ENCODE results near the gene AIRE. TPM values are rescaled to one million over a fixed set of nuclear protein-coding genes. Genes with fewer than 3 reads are reported as not detected.

Gene AIRE
- total and polyA plus RNA-seq, 2 donors (not counting 1 experiment from before 2014, with no cell fraction given), result not detected

DNA sequence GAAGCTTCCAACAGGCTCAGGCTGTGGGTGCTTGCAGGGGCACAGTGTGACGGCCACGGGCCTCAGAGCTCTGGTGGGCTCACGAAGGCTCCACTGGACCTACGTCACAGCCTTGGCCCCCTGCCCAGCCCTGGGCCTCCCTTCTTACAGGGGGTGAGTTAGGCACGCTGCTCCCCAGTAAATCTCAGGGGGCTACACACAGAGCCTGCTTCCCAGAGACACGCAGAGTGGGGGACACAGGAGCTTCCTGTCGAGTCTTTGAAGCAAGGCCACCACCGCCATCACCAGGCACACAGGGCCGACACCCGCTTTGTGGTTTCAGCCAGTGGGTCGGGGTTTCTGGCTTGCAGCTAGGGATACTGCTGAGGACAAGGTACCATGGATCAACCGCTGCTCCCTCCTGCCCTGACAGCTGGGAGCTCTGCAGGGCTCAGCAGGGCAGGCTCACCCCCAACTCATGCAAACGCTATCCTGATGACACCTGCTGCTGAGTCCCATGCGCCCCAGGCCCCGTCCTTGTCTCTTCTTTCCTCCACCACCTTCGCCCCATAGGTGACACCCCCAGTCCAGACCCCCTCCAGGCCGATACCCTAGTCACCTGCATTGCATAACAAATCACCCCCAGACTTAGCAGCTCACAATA is 59.0 kb downstream of the AIRE start:
- no peak overlapping the region for H3K4me2 ChIP-seq (ENCODE audit: extremely low read depth, insufficient read depth, low read length)
- H3K27ac ChIP-seq (ENCODE audit: insufficient read depth, low read length), result no peak overlapping the region
- no peaks in the 10 kb centered on the region for H4K20me1 ChIP-seq (ENCODE audit: control insufficient read depth, extremely low read depth, insufficient read depth, low read length)
- no peak for DNase-seq (ENCODE audit: low read depth in 2 of 2)
- H3K9ac ChIP-seq (ENCODE audit: insufficient read depth, low read length), result no peak overlapping the region
- no peak for TF ChIP-seq EZH2 (IDR thresholded peaks at IDR 0.05; ENCODE audit: low read length, missing control alignments)
- TF ChIP-seq CTCF (conservative IDR thresholded peaks at IDR 0.05 in 1 of 2, IDR thresholded peaks at IDR 0.05 in 1 of 2; ENCODE audit: low read depth in 1 of 2, low read length in 2 of 2), result no peak
- no peaks in the 10 kb centered on the region for H3K9me3 ChIP-seq (ENCODE audit: control insufficient read depth, insufficient read depth, low read depth, low read length)
- no peak overlapping the region for H3K4me3 ChIP-seq (replicated peaks in 1 of 4; ENCODE audit: control extremely low read depth in 1 of 4, insufficient read depth in 1 of 4, low read depth in 3 of 4, low read length in 4 of 4)
- no peaks in the 10 kb centered on the region for H3K36me3 ChIP-seq (ENCODE audit: control insufficient read depth, insufficient read depth, low read length)
- H3K79me2 ChIP-seq (ENCODE audit: control insufficient read depth, insufficient read depth, low read length), result no peaks in the 10 kb centered on the region
- H2AFZ ChIP-seq (ENCODE audit: low read length), result no peak overlapping the region
- peaks cover 3% of the 10 kb centered on the region for H3K27me3 ChIP-seq (ENCODE audit: control insufficient read depth, insufficient read depth, low read length)
- H3K4me1 ChIP-seq (ENCODE audit: control insufficient read depth, extremely low read depth, insufficient read depth, low read length), result peaks cover 4% of the 10 kb centered on the region

- Histone ChIP-seq H3K27ac (ENCODE audit: insufficient read depth, low read length) (no peak overlapping the region), H3K9ac (ENCODE audit: insufficient read depth, low read length) (no peak overlapping the region), H3K79me2 (ENCODE audit: control insufficient read depth, insufficient read depth, low read length) (no peaks in the 10 kb centered on the region), H2AFZ (ENCODE audit: low read length) (no peak overlapping the region), H3K27me3 (ENCODE audit: control insufficient read depth, insufficient read depth, low read length) (peaks cover 3% of the 10 kb centered on the region), H3K4me3 (replicated peaks in 1 of 4; ENCODE audit: control extremely low read depth in 1 of 4, insufficient read depth in 1 of 4, low read depth in 3 of 4, low read length in 4 of 4) (no peak overlapping the region), H4K20me1 (ENCODE audit: control insufficient read depth, extremely low read depth, insufficient read depth, low read length) (no peaks in the 10 kb centered on the region), H3K9me3 (ENCODE audit: control insufficient read depth, insufficient read depth, low read depth, low read length) (no peaks in the 10 kb centered on the region), H3K4me2 (ENCODE audit: extremely low read depth, insufficient read depth, low read length) (no peak overlapping the region), H3K36me3 (ENCODE audit: control insufficient read depth, insufficient read depth, low read length) (no peaks in the 10 kb centered on the region), H3K4me1 (ENCODE audit: control insufficient read depth, extremely low read depth, insufficient read depth, low read length) (no peaks in the 10 kb centered on the region)
- no peak for TF ChIP-seq EZH2 (IDR thresholded peaks at IDR 0.05; ENCODE audit: low read length, missing control alignments)
- TF ChIP-seq CTCF (conservative IDR thresholded peaks at IDR 0.05 in 1 of 2, IDR thresholded peaks at IDR 0.05 in 1 of 2; ENCODE audit: low read depth in 1 of 2, low read length in 2 of 2), result no peak
- DNase-seq (ENCODE audit: low read depth in 2 of 2), result no peak
These were observed 59.8 kb downstream of the AIRE start for GRCh38 chr21:44345495-44345894.

GRCh38 chr21:44347911-44348451 is 62.3 kb downstream of the AIRE start:
- H3K36me3 ChIP-seq (ENCODE audit: control insufficient read depth, insufficient read depth, low read length), result no peaks in the 10 kb centered on the region
- H4K20me1 ChIP-seq (ENCODE audit: control insufficient read depth, extremely low read depth, insufficient read depth, low read length), result no peaks in the 10 kb centered on the region
- H3K79me2 ChIP-seq (ENCODE audit: control insufficient read depth, insufficient read depth, low read length), result no peaks in the 10 kb centered on the region
- H3K4me2 ChIP-seq (ENCODE audit: extremely low read depth, insufficient read depth, low read length), result no peak overlapping the region
- no peaks in the 10 kb centered on the region for H3K9me3 ChIP-seq (ENCODE audit: control insufficient read depth, insufficient read depth, low read depth, low read length)
- no peak overlapping the region for H3K27ac ChIP-seq (ENCODE audit: insufficient read depth, low read length)
- H3K9ac ChIP-seq (ENCODE audit: insufficient read depth, low read length), result no peak overlapping the region
- TF ChIP-seq EZH2 (IDR thresholded peaks at IDR 0.05; ENCODE audit: low read length, missing control alignments), result no peak
- no peak for TF ChIP-seq CTCF (conservative IDR thresholded peaks at IDR 0.05 in 1 of 2, IDR thresholded peaks at IDR 0.05 in 1 of 2; ENCODE audit: low read depth in 1 of 2, low read length in 2 of 2)
- peaks cover 3% of the 10 kb centered on the region for H3K27me3 ChIP-seq (ENCODE audit: control insufficient read depth, insufficient read depth, low read length)
- H3K4me3 ChIP-seq (replicated peaks in 1 of 4; ENCODE audit: control extremely low read depth in 1 of 4, insufficient read depth in 1 of 4, low read depth in 3 of 4, low read length in 4 of 4), result no peak overlapping the region
- no peak overlapping the region for H2AFZ ChIP-seq (ENCODE audit: low read length)
- no peaks in the 10 kb centered on the region for H3K4me1 ChIP-seq (ENCODE audit: control insufficient read depth, extremely low read depth, insufficient read depth, low read length)
- no peak for DNase-seq (ENCODE audit: low read depth in 2 of 2)

Other genes starting within 250 kb of the AIRE start
- gene PWP2, start 178.5 kb upstream of the AIRE start, total RNA-seq, result 3.8 and 37.0 TPM in 2 replicates
- gene PWP2, start 178.5 kb upstream of the AIRE start, polyA plus RNA-seq, result 1.9 and 5.1 TPM in 2 replicates
- gene GATD3, start 152.2 kb upstream of the AIRE start, total RNA-seq, result 20.8 and 38.5 TPM in 2 replicates
- 11.3 and 18.9 TPM in 2 replicates for gene GATD3, start 152.2 kb upstream of the AIRE start, polyA plus RNA-seq
- under 0.01 TPM in 2 replicates for gene ICOSLG, start 44.9 kb upstream of the AIRE start, total RNA-seq
- gene ICOSLG, start 44.9 kb upstream of the AIRE start, polyA plus RNA-seq, result 0.05 TPM in 1 of 2 replicates, not detected in the other
- gene DNMT3L, start 24.0 kb upstream of the AIRE start, total RNA-seq, result not detected in 2 replicates
- not detected in 2 replicates for gene DNMT3L, start 24.0 kb upstream of the AIRE start, polyA plus RNA-seq
- gene PFKL, start 14.2 kb downstream of the AIRE start, total RNA-seq, result 125 and 135 TPM in 2 replicates
- 54.8 and 59.8 TPM in 2 replicates for gene PFKL, start 14.2 kb downstream of the AIRE start, polyA plus RNA-seq
- gene CFAP410, start 53.5 kb downstream of the AIRE start, total RNA-seq, result 6.9 and 7.1 TPM in 2 replicates
- 2.3 and 4.9 TPM in 2 replicates for gene CFAP410, start 53.5 kb downstream of the AIRE start, polyA plus RNA-seq
- gene TRPM2, start 67.7 kb downstream of the AIRE start, total RNA-seq, result not detected in 2 replicates
- gene TRPM2, start 67.7 kb downstream of the AIRE start, polyA plus RNA-seq, result not detected in 2 replicates
- 0.26 and 0.50 TPM in 2 replicates for gene LRRC3, start 169.6 kb downstream of the AIRE start, total RNA-seq
- gene LRRC3, start 169.6 kb downstream of the AIRE start, polyA plus RNA-seq, result 0.43 and 0.52 TPM in 2 replicates

Measured in fibroblast of lung (primary cell).